ENCODE measurements around the gene PPM1G. TPM values are rescaled to one million over a fixed set of nuclear protein-coding genes. Genes with fewer than 3 reads are reported as not detected.

Gene PPM1G
- total RNA-seq, 1 experiment from 2014 or later, result 164 TPM

- Histone ChIP-seq H3K27me3 (ENCODE audit: control insufficient read depth, insufficient read depth, low read length) (no peaks in the 10 kb centered on the region), H3K36me3 (replicated peaks; ENCODE audit: control insufficient read depth, insufficient read depth, low read length) (no peaks in the 10 kb centered on the region), H3K4me3 (ENCODE audit: insufficient read depth, low read depth, low read length) (no peak overlapping the region)
- no peak for DNase-seq
Observed at GRCh38 chr2:27350106-27350693, 59.2 kb downstream of the PPM1G start.

- no peak for DNase-seq
- Histone ChIP-seq H3K27me3 (ENCODE audit: control insufficient read depth, insufficient read depth, low read length) (no peaks in the 10 kb centered on the region), H3K36me3 (replicated peaks; ENCODE audit: control insufficient read depth, insufficient read depth, low read length) (peaks cover 4% of the 10 kb centered on the region), H3K4me3 (ENCODE audit: insufficient read depth, low read depth, low read length) (no peak overlapping the region)
Observed at GRCh38 chr2:27347641-27348040, 61.8 kb downstream of the PPM1G start.

- no peak for DNase-seq
- no peaks in the 10 kb centered on the region for H3K27me3 ChIP-seq (ENCODE audit: control insufficient read depth, insufficient read depth, low read length)
- peaks cover 43% of the 10 kb centered on the region for H3K36me3 ChIP-seq (replicated peaks; ENCODE audit: control insufficient read depth, insufficient read depth, low read length)
- H3K4me3 ChIP-seq (ENCODE audit: insufficient read depth, low read depth, low read length), result no peak overlapping the region
Observed at GRCh38 chr2:27336173-27336572, 73.2 kb downstream of the PPM1G start.

- peaks cover 42% of the 10 kb centered on the region for H3K36me3 ChIP-seq (replicated peaks; ENCODE audit: control insufficient read depth, insufficient read depth, low read length)
- no peak overlapping the region for H3K4me3 ChIP-seq (ENCODE audit: insufficient read depth, low read depth, low read length)
- no peaks in the 10 kb centered on the region for H3K27me3 ChIP-seq (ENCODE audit: control insufficient read depth, insufficient read depth, low read length)
- DNase-seq, result no peak
Observed at GRCh38 chr2:27335311-27335710, 74.1 kb downstream of the PPM1G start.

Other genes starting within 250 kb of the PPM1G start
- gene ATRAID, start 197.6 kb downstream of the PPM1G start, total RNA-seq (2014; rRNA removed; shearing (Covaris generic)), result 182 and 203 TPM in 2 replicates
- gene SLC5A6, start 197.3 kb downstream of the PPM1G start, total RNA-seq (2014; rRNA removed; shearing (Covaris generic)), result 76.2 and 120 TPM in 2 replicates
- gene CAD, start 192.2 kb downstream of the PPM1G start, total RNA-seq (2014; rRNA removed; shearing (Covaris generic)), result 73.7 and 84.2 TPM in 2 replicates
- 0.89 and 1.4 TPM in 2 replicates for gene SLC30A3, start 146.5 kb downstream of the PPM1G start, total RNA-seq (2014; rRNA removed; shearing (Covaris generic))
- gene DNAJC5G, start 134.2 kb downstream of the PPM1G start, total RNA-seq (2014; rRNA removed; shearing (Covaris generic)), result not detected in 2 replicates
- gene TRIM54, start 127.2 kb downstream of the PPM1G start, total RNA-seq (2014; rRNA removed; shearing (Covaris generic)), result 3.4 and 5.5 TPM in 2 replicates
- 0.66 TPM in 1 of 2 replicates, not detected in the other for gene UCN, start 101.1 kb downstream of the PPM1G start, total RNA-seq (2014; rRNA removed; shearing (Covaris generic))
- gene MPV17, start 86.5 kb downstream of the PPM1G start, total RNA-seq (2014; rRNA removed; shearing (Covaris generic)), result 53.8 and 60.8 TPM in 2 replicates
- gene GTF3C2, start 52.8 kb downstream of the PPM1G start, total RNA-seq (2014; rRNA removed; shearing (Covaris generic)), result 147 and 152 TPM in 2 replicates
- 31.6 and 33.1 TPM in 2 replicates for gene EIF2B4, start 39.3 kb downstream of the PPM1G start, total RNA-seq (2014; rRNA removed; shearing (Covaris generic))
- gene SNX17, start 39.0 kb downstream of the PPM1G start, total RNA-seq (2014; rRNA removed; shearing (Covaris generic)), result 110 and 129 TPM in 2 replicates
- 11.8 and 19.2 TPM in 2 replicates for gene ZNF513, start 28.9 kb downstream of the PPM1G start, total RNA-seq (2014; rRNA removed; shearing (Covaris generic))
- 150 and 162 TPM in 2 replicates for gene NRBP1, start 19.0 kb upstream of the PPM1G start, total RNA-seq (2014; rRNA removed; shearing (Covaris generic))
- 9.0 and 13.4 TPM in 2 replicates for gene KRTCAP3, start 32.8 kb upstream of the PPM1G start, total RNA-seq (2014; rRNA removed; shearing (Covaris generic))
- gene IFT172, start 80.2 kb upstream of the PPM1G start, total RNA-seq (2014; rRNA removed; shearing (Covaris generic)), result 9.8 and 14.2 TPM in 2 replicates
- 7.4 and 9.7 TPM in 2 replicates for gene FNDC4, start 85.6 kb upstream of the PPM1G start, total RNA-seq (2014; rRNA removed; shearing (Covaris generic))
- gene GCKR, start 87.2 kb upstream of the PPM1G start, total RNA-seq (2014; rRNA removed; shearing (Covaris generic)), result 0.07 TPM in 1 of 2 replicates, not detected in the other
- 33.4 and 37.6 TPM in 2 replicates for gene ZNF512, start 173.5 kb upstream of the PPM1G start, total RNA-seq (2014; rRNA removed; shearing (Covaris generic))
- 2.3 and 3.1 TPM in 2 replicates for gene CCDC121, start 219.4 kb upstream of the PPM1G start, total RNA-seq (2014; rRNA removed; shearing (Covaris generic))
- gene GPN1, start 219.5 kb upstream of the PPM1G start, total RNA-seq (2014; rRNA removed; shearing (Covaris generic)), result 39.2 and 41.7 TPM in 2 replicates